ENCODE data around the gene TBC1D24. TPM values are rescaled to one million over a fixed set of nuclear protein-coding genes. Genes with fewer than 3 reads are reported as not detected.

TBC1D24 gene
- polyA plus RNA-seq, 1 experiment = 9.2 TPM

DNA sequence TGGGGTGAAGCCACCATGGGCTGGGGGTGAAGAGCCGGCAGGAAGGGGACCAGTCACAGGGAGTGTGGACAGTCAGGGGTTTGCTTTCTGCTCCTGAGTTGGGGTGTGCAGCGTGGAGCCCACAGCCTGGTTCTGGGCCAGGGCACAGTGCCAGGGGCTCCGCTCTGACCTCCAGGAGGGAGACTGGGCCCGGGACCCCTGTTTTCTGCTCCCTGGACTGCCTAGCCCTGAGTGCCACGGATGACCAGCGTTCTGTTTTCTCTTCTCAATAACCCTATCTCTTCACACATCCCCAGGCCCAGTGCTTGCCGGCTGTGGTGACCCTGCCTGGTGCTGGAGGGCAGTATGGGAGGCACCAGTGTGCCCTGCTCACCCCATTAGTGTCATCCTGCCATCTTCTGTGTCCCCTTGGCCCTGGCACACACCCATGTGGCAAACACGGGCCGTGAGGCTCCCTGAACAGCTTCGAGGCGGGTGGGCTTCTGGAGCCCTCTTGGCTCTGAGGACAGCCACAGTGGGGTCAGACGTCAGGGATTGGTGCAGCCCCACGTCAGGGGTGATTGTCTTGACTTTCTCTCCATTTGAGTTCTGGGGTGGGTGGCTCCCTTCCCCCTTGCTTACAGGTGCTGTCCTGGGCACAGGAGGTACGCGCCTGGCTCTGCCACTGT, 55.2 kb downstream of the TBC1D24 start:
- DNase-seq (ENCODE audit: low read depth) = no peak
- TF ChIP-seq CTCF (IDR thresholded peaks at IDR 0.05; ENCODE audit: insufficient read depth, low read depth, low read length) = no peak
- ChIA-PET POLR2A (no interaction called here), CTCF (interaction anchor here (1.0 kb wide), 1 partner anchor 8 kb away, joined by 3 read pairs; no protein-coding TSS in a partner anchor)
- H3K36me3 ChIP-seq (ENCODE audit: control insufficient read depth, insufficient read depth, low read length) = peaks cover 31% of the 10 kb centered on the region
- no peak overlapping the region for H3K4me3 ChIP-seq (ENCODE audit: low read depth, low read length)
- H3K27me3 ChIP-seq (ENCODE audit: control insufficient read depth, insufficient read depth, low read length) = no peaks in the 10 kb centered on the region

GRCh38 chr16:2530629-2531318, 55.8 kb downstream of the TBC1D24 start:
- no peak for TF ChIP-seq CTCF (IDR thresholded peaks at IDR 0.05; ENCODE audit: insufficient read depth, low read depth, low read length)
- no peak overlapping the region for H3K4me3 ChIP-seq (ENCODE audit: low read depth, low read length)
- no peak for DNase-seq (ENCODE audit: low read depth)
- H3K36me3 ChIP-seq (ENCODE audit: control insufficient read depth, insufficient read depth, low read length) = peaks cover 31% of the 10 kb centered on the region
- ChIA-PET CTCF (interaction anchor here (1.0 to 1.1 kb wide), 3 partner anchors 9 to 11 kb away, joined by 3 read pairs; partner anchors contain the start of gene AMDHD2), POLR2A (no interaction called here)
- H3K27me3 ChIP-seq (ENCODE audit: control insufficient read depth, insufficient read depth, low read length) = no peaks in the 10 kb centered on the region

DNA sequence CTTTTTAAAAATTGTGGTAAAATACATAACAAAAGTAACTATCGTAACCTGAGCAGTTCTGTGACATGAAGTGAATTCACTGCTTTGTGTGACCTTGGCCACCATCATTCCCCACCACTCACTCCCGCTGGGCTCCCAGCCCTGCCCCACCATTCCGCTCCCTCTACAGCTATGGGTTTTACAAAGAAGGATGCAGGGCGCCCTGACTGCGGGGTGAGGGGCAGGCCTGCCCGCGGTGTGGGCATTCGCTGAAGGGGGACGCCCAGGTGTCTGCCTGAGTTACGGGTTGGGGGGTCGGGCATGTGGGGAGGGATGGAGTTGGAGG, 56.4 kb downstream of the TBC1D24 start, which contains the start of gene CEMP1:
Gene CEMP1, minus strand, starts transcription at position 38 of the 325 bp plus-strand sequence. CDS start 335 bp downstream, outside the sequence.
- TF ChIP-seq CTCF (IDR thresholded peaks at IDR 0.05; ENCODE audit: insufficient read depth, low read depth, low read length) = no peak
- CTCF ChIA-PET = interaction anchor here (1.0 to 1.7 kb wide), 3 partner anchors 9 to 30 kb away, joined by 3 to 4 read pairs (median 3); partner anchors contain the start of gene AMDHD2
- peak within 1 kb of the TSS; percentile 57 for H3K4me3 ChIP-seq (ENCODE audit: low read depth, low read length)
- POLR2A ChIA-PET = no interaction called here
- peaks cover 28% of the 10 kb centered on the region for H3K36me3 ChIP-seq (ENCODE audit: control insufficient read depth, insufficient read depth, low read length)
- H3K27me3 ChIP-seq (ENCODE audit: control insufficient read depth, insufficient read depth, low read length) = no peaks in the 10 kb centered on the region
- DNase-seq (ENCODE audit: low read depth) = no peak

GRCh38 chr16:2531696-2532493, 57.0 kb downstream of the TBC1D24 start:
- ChIA-PET CTCF (interaction anchor here (1.0 to 1.7 kb wide), 3 partner anchors 10 to 31 kb away, joined by 3 to 4 read pairs (median 3); partner anchors contain the start of gene AMDHD2), POLR2A (no interaction called here)
- H3K4me3 ChIP-seq (ENCODE audit: low read depth, low read length) = peak overlapping the region; percentile 57
- DNase-seq (ENCODE audit: low read depth) = peak; percentile 77
- peaks cover 26% of the 10 kb centered on the region for H3K36me3 ChIP-seq (ENCODE audit: control insufficient read depth, insufficient read depth, low read length)
- TF ChIP-seq CTCF (IDR thresholded peaks at IDR 0.05; ENCODE audit: insufficient read depth, low read depth, low read length) = no peak
- no peaks in the 10 kb centered on the region for H3K27me3 ChIP-seq (ENCODE audit: control insufficient read depth, insufficient read depth, low read length)

Measured in BJ (cell line).